H1 (cell line): ENCODE measurements around the gene SNTG2. TPM values are rescaled to one million over a fixed set of nuclear protein-coding genes. Genes with fewer than 3 reads are reported as not detected.

Experiments
- CTCF ChIA-PET: fragments of 300-600 bp; sonication (Branson Sonifier 250); formaldehyde crosslinking; loops from one replicate; lab custom pipeline; 2021; ENCODE audit not compliant: partially characterized antibody; lab: Charles Lee
- POLR2A ChIA-PET: fragments of 300-600 bp; sonication (Branson Sonifier 250); formaldehyde crosslinking; loops from one replicate; lab custom pipeline; 2021; ENCODE audit warnings: inconsistent platforms; ENCODE audit not compliant: partially characterized antibody; lab: Charles Lee
- DNase-seq, 2 experiments: peaks; one replicate each; pipeline versions ENCODE4 v3.0.0 to v3.0.0-alpha.2; 2010 to 2022; ENCODE audit warnings: low spot score in 2 of 2, low read depth in 1 of 2, mixed read lengths in 1 of 2
- FAIRE-seq: peaks from 2 replicates; lab custom pipeline; 2011; peaks lifted over from hg19 to GRCh38; lab: Jason Lieb, UNC
- H2AFZ ChIP-seq: 2 replicates; pipeline ENCODE4 v1.8.1; 2012; ENCODE audit warnings: low read length, inconsistent platforms
- H2AK5ac ChIP-seq: 2 replicates; pipeline ENCODE4 v1.6.1; 2013; ENCODE audit warnings: low read depth, low read length
- H2BK120ac ChIP-seq: replicated peaks from 2 replicates; pipeline ENCODE3; 2013; ENCODE audit warnings: low read depth, low read length, inconsistent platforms
- H2BK12ac ChIP-seq: 2 replicates; pipeline ENCODE4 v1.6.1; 2013; ENCODE audit warnings: low read depth, low read length
- H2BK15ac ChIP-seq: 2 replicates; pipeline ENCODE4 v1.6.1; 2013; ENCODE audit warnings: low read length
- H2BK20ac ChIP-seq: 2 replicates; pipeline ENCODE4 v1.6.1; 2013; ENCODE audit warnings: low read length
- H2BK5ac ChIP-seq: 2 replicates; pipeline ENCODE4 v1.6.1; 2013; ENCODE audit warnings: low read depth, low read length
- H3K14ac ChIP-seq: 2 replicates; pipeline ENCODE4 v1.6.1; 2013; ENCODE audit warnings: inconsistent platforms; ENCODE audit not compliant: insufficient read length
- H3K18ac ChIP-seq: 2 replicates; pipeline ENCODE4 v1.6.1; 2013; ENCODE audit warnings: low read length; ENCODE audit errors: extremely low read depth
- H3K23ac ChIP-seq: 2 replicates; pipeline ENCODE4 v1.6.1; 2013; ENCODE audit warnings: inconsistent platforms; ENCODE audit not compliant: insufficient read length
- H3K23me2 ChIP-seq: 2 replicates; pipeline ENCODE4 v1.6.1; 2013; ENCODE audit warnings: low read depth, low read length
- H3K27ac ChIP-seq: 2 replicates; pipeline ENCODE4 v1.6.1; 2011; ENCODE audit warnings: low read depth, low read length, inconsistent platforms
- H3K27me3 ChIP-seq, 4 experiments: replicated peaks in 1 of 4; 1 replicate in 1 of 4; 2 replicates in 3 of 4; pipeline versions ENCODE4 v1.6.1 to v1.8.1; 2011 to 2013; ENCODE audit warnings: low read length in 3 of 4, mild to moderate bottlenecking in 3 of 4, inconsistent platforms in 2 of 4, mixed read lengths in 2 of 4, moderate library complexity in 1 of 4; ENCODE audit not compliant: control insufficient read depth in 3 of 4, insufficient read depth in 3 of 4; ENCODE audit errors: extremely low read depth in 1 of 4
- H3K36me3 ChIP-seq, 4 experiments: 2 replicates each; pipeline versions ENCODE4 v1.6.1 to v1.8.1; 2011 to 2013; ENCODE audit warnings: mild to moderate bottlenecking in 4 of 4, low read length in 3 of 4, moderate library complexity in 2 of 4, control low read depth in 1 of 4, inconsistent platforms in 1 of 4; ENCODE audit not compliant: insufficient read depth in 4 of 4, control insufficient read depth in 2 of 4
- H3K4ac ChIP-seq: replicated peaks from 2 replicates; pipeline ENCODE3; 2013; ENCODE audit warnings: low read length, low read depth, mixed read lengths, inconsistent platforms; ENCODE audit not compliant: insufficient read length
- H3K4me1 ChIP-seq, 4 experiments: replicated peaks in 1 of 4; 1 replicate in 1 of 4; 2 replicates in 3 of 4; pipeline versions ENCODE4 v1.6.1 to v1.8.1; 2011 to 2013; ENCODE audit warnings: low read length in 3 of 4, inconsistent platforms in 2 of 4, mixed read lengths in 1 of 4; ENCODE audit not compliant: insufficient read depth in 4 of 4, control insufficient read depth in 3 of 4
- H3K4me2 ChIP-seq, 2 experiments: 2 replicates each; pipeline versions ENCODE4 v1.6.1 to v1.8.1; 2011 to 2013; ENCODE audit warnings: low read depth in 2 of 2, low read length in 2 of 2, control low read depth in 1 of 2, inconsistent platforms in 1 of 2, mild to moderate bottlenecking in 1 of 2; ENCODE audit not compliant: insufficient read depth in 1 of 2
- H3K4me3 ChIP-seq, 4 experiments: fragments of 200-600, 300-600 bp in 1 of 4; sonication (generic), shearing (Covaris generic), sonication (Bioruptor Twin) in 1 of 4; 2 replicates each; pipeline versions ENCODE4 v1.5.1 to v1.8.1; 2011 to 2016; ENCODE audit warnings: low read length in 4 of 4, low read depth in 3 of 4, control low read depth in 2 of 4, inconsistent platforms in 2 of 4, mild to moderate bottlenecking in 2 of 4, mixed read lengths in 1 of 4, moderate library complexity in 1 of 4; ENCODE audit not compliant: insufficient read depth in 2 of 4; ENCODE audit errors: extremely low read depth in 1 of 4
- H3K56ac ChIP-seq: replicated peaks from 2 replicates; pipeline ENCODE3; 2013; ENCODE audit warnings: low read depth, mild to moderate bottlenecking, mixed read lengths, low read length, inconsistent platforms; ENCODE audit not compliant: insufficient read length
- H3K79me1 ChIP-seq: 2 replicates; pipeline ENCODE4 v1.6.1; 2013; ENCODE audit warnings: low read depth, low read length, control low read depth
- H3K79me2 ChIP-seq, 2 experiments: 2 replicates each; pipeline versions ENCODE4 v1.6.1 to v1.8.1; 2012 to 2013; ENCODE audit warnings: low read length in 2 of 2, mild to moderate bottlenecking in 2 of 2, inconsistent platforms in 1 of 2; ENCODE audit not compliant: insufficient read depth in 2 of 2, control insufficient read depth in 1 of 2
- H3K9ac ChIP-seq, 4 experiments: replicated peaks in 1 of 4; 1 replicate in 1 of 4; 2 replicates in 3 of 4; pipeline versions ENCODE4 v1.6.1 to v1.8.1; 2011 to 2013; ENCODE audit warnings: low read depth in 3 of 4, low read length in 3 of 4, control low read depth in 2 of 4, mild to moderate bottlenecking in 2 of 4, moderate library complexity in 2 of 4, inconsistent platforms in 1 of 4; ENCODE audit errors: extremely low read depth in 1 of 4
- H3K9me3 ChIP-seq, 2 experiments: 2 replicates each; pipeline versions ENCODE4 v1.6.1 to v1.8.1; 2012 to 2013; ENCODE audit warnings: mild to moderate bottlenecking in 2 of 2, moderate library complexity in 2 of 2, control low read depth in 1 of 2, inconsistent platforms in 1 of 2, low read depth in 1 of 2, low read length in 1 of 2, mixed read lengths in 1 of 2; ENCODE audit not compliant: insufficient read depth in 2 of 2
- H4K20me1 ChIP-seq, 2 experiments: replicated peaks in 1 of 2; 2 replicates each; pipeline versions ENCODE3 to v1.8.1; 2011 to 2013; ENCODE audit warnings: inconsistent platforms in 2 of 2, low read length in 2 of 2, mild to moderate bottlenecking in 1 of 2; ENCODE audit not compliant: insufficient read depth in 2 of 2, control insufficient read depth in 1 of 2
- H4K5ac ChIP-seq: 2 replicates; pipeline ENCODE4 v1.6.1; 2013; ENCODE audit warnings: low read length, low read depth, mixed read lengths, inconsistent platforms; ENCODE audit not compliant: insufficient read length
- H4K8ac ChIP-seq: 2 replicates; pipeline ENCODE4 v1.8.0; 2013; ENCODE audit warnings: mild to moderate bottlenecking, moderate library complexity, low read length, inconsistent platforms; ENCODE audit not compliant: insufficient read depth; ENCODE audit errors: extremely low read depth
- H4K91ac ChIP-seq: replicated peaks from 2 replicates; pipeline ENCODE3; 2013; ENCODE audit warnings: low read length, mixed read lengths, inconsistent platforms; ENCODE audit not compliant: insufficient read length
- BACH1 ChIP-seq: IDR thresholded peaks from 2 replicates; pipeline ENCODE4 v1.6.1; 2012; ENCODE audit warnings: low read length, improper control_type of control experiment
- CHD2 ChIP-seq: IDR thresholded peaks from 2 replicates; pipeline ENCODE4 v1.6.1; 2012; ENCODE audit warnings: low read length, improper control_type of control experiment
- GABPA ChIP-seq: IDR thresholded peaks from 2 replicates; pipeline ENCODE4 v1.6.1; 2011; ENCODE audit warnings: mild to moderate bottlenecking, low read length, moderate library complexity, borderline replicate concordance; ENCODE audit not compliant: insufficient read depth
- POLR2A ChIP-seq, 2 experiments: IDR thresholded peaks; 1 replicate in 1 of 2; 2 replicates in 1 of 2; pipeline ENCODE4 v1.6.1; 2011; ENCODE audit warnings: low read depth in 2 of 2, low read length in 2 of 2, mild to moderate bottlenecking in 2 of 2; ENCODE audit errors: control extremely low read depth in 1 of 2
- WGBS, 2 experiments: shearing (Covaris generic) in 1 of 2; methylation state at CpG; one replicate each; pipeline versions ENCODE4 v1.1.6 to v1.1.7; 2013 to 2015; ENCODE audit warnings: low lambda C conversion rate in 2 of 2, mixed read lengths in 2 of 2, inconsistent platforms in 1 of 2, low coverage in 1 of 2, missing lambda C conversion rate in 1 of 2; ENCODE audit not compliant: insufficient replicate concordance in 2 of 2, insufficient coverage in 1 of 2, insufficient read length in 1 of 2; ENCODE audit errors: extremely low coverage in 1 of 2, missing lambda C conversion rate in 1 of 2; 5-methylcytosine and 5-hydroxymethylcytosine counted together
- polyA plus RNA-seq, 7 experiments: library from polyadenylated mRNA; depleted of rRNA in 3 of 7; stranded (reverse) in 5 of 7; unstranded in 2 of 7; fragments of >200 nt in 5 of 7; fragments of 200-250 nt in 2 of 7; gene quantifications; 1 replicate in 5 of 7; 2 replicates in 1 of 7; 4 replicates in 1 of 7; pipeline versions ENCODE4 v1.2.1 to v1.2.3, GENCODE V29; 2011 to 2013; ENCODE audit warnings: missing spikeins in 2 of 7, mixed read lengths in 2 of 7
- total RNA-seq: library from RNA; stranded (reverse); fragmentation: NEBNext Ultra II Directional; extraction: Animal tissue kit (Norgen Biotek cat#: 25700); gene quantifications from 2 replicates; pipeline ENCODE4 v1.2.1, GENCODE V29; 2021

Gene SNTG2
- total and polyA plus RNA-seq, 2 of the 8 experiments (the other 6 are each of a cell fraction or from before 2014, with no cell fraction given) = 6.6 to 18.1 TPM

GRCh38 chr2:1231466-1232063, 280.9 kb downstream of the SNTG2 start:
- Histone ChIP-seq H2BK20ac (no peak overlapping the region), H2BK120ac (no peak overlapping the region), H3K36me3 (peaks cover 0 to 6% (median 0%) of the 10 kb centered on the region in 4 experiments; a peak in 2 of 8 replicates), H2AK5ac (no peak overlapping the region), H4K5ac (no peak overlapping the region), H3K4me3 (no peak overlapping the region), H2BK5ac (no peak overlapping the region), H3K9ac (no peak overlapping the region), H3K18ac (no peak overlapping the region), H3K4me2 (no peak overlapping the region), H3K79me2 (no peaks in the 10 kb centered on the region), H3K4ac (no peak overlapping the region), H3K14ac (no peak overlapping the region), H3K4me1 (peaks cover 0 to 3% (median 1%) of the 10 kb centered on the region in 4 experiments; a peak in 2 of 7 replicates), H3K27me3 (no peaks in the 10 kb centered on the region; a peak in 2 of 7 replicates), H3K9me3 (peaks cover 6 to 23% of the 10 kb centered on the region in 2 experiments; a peak in 3 of 4 replicates), H4K8ac (no peak overlapping the region), H2BK15ac (no peak overlapping the region), H4K91ac (no peak overlapping the region), H3K23me2 (no peaks in the 10 kb centered on the region), H2AFZ (no peak overlapping the region), H3K27ac (no peak overlapping the region), H3K56ac (no peak overlapping the region), H3K23ac (no peak overlapping the region), H4K20me1 (peaks cover 0 to 1% of the 10 kb centered on the region in 2 experiments), H3K79me1 (no peaks in the 10 kb centered on the region), H2BK12ac (no peak overlapping the region)
- POLR2A ChIA-PET = no interaction called here
- DNase-seq (no peak), FAIRE-seq (no peak)
- CTCF ChIA-PET = no interaction called here
- 90% methylated on average over 11 of the region's 11 CpGs; no CpG with 5 or more reads in 1 of the 2 experiments for WGBS, 2 experiments
- TF ChIP-seq POLR2A (IDR thresholded peaks at IDR 0.05; ENCODE audit: control extremely low read depth in 1 of 2, low read depth in 2 of 2, low read length in 2 of 2) (no peak), BACH1 (no peak), GABPA (no peak), CHD2 (no peak)
